Stimulated activated CD8-positive, alpha-beta memory T cell treated with anti-CD3 and anti-CD28 coated beads, Interleukin-12 subunit alpha, Interleukin-12 subunit beta, amount 100 ng/mL, for 24 hours (primary cell): ENCODE results near the gene CAT.

Experiments used
- DNase-seq: peaks from one replicate; pipeline ENCODE4 v3.0.0-alpha.2; 2020; ENCODE audit errors: extremely low read depth

CAT gene

GRCh38 chr11:34495239-34495723 lies 56.5 kb downstream of the CAT start:
- DNase-seq = no peak

- no peak for DNase-seq
Measured at GRCh38 chr11:34495724-34496377, 57.1 kb downstream of the CAT start.

- DNase-seq = no peak
Measured at GRCh38 chr11:34499719-34500500, 61.2 kb downstream of the CAT start.

- DNase-seq = no peak
Measured at GRCh38 chr11:34501500-34501899, 62.8 kb downstream of the CAT start.

- no peak for DNase-seq
Measured at GRCh38 chr11:34501949-34502348, 63.2 kb downstream of the CAT start.

- no peak for DNase-seq
Measured at GRCh38 chr11:34502949-34503348, 64.2 kb downstream of the CAT start.

GRCh38 chr11:34505874-34506273 lies 67.1 kb downstream of the CAT start:
- DNase-seq = no peak

GRCh38 chr11:34507156-34507555 lies 68.4 kb downstream of the CAT start:
- no peak for DNase-seq

GRCh38 chr11:34507610-34508009 lies 68.9 kb downstream of the CAT start:
- no peak for DNase-seq

GRCh38 chr11:34508524-34508923 lies 69.8 kb downstream of the CAT start:
- DNase-seq = no peak

- no peak for DNase-seq
Measured at GRCh38 chr11:34509336-34509876, 70.7 kb downstream of the CAT start.

- DNase-seq = no peak
Measured at GRCh38 chr11:34510218-34510617, 71.5 kb downstream of the CAT start.

- no peak for DNase-seq
Measured at GRCh38 chr11:34510673-34511072, 71.9 kb downstream of the CAT start.

- no peak for DNase-seq
Measured at GRCh38 chr11:34512840-34513681, 74.3 kb downstream of the CAT start.

GRCh38 chr11:34513682-34514449 lies 75.1 kb downstream of the CAT start, which contains the start of gene ELF5:
ELF5 (minus strand) TSS chr11:34513794; CDS start chr11:34505749, 8,045 bp downstream.
- DNase-seq = no peak

GRCh38 chr11:34514597-34514996 lies 75.9 kb downstream of the CAT start:
- no peak for DNase-seq

GRCh38 chr11:34516247-34517040 lies 77.7 kb downstream of the CAT start:
- no peak for DNase-seq

- no peak for DNase-seq
Measured at GRCh38 chr11:34519595-34520235, 81.0 kb downstream of the CAT start.

- no peak for DNase-seq
Measured at GRCh38 chr11:34521265-34521664, 82.5 kb downstream of the CAT start.
